Adrenal gland (tissue), 12 donors: ENCODE results near the gene CSNK1G3. TPM values are rescaled to one million over a fixed set of nuclear protein-coding genes. Genes with fewer than 3 reads are reported as not detected.

Experiments
- DNase-seq, 7 donors: peaks; one replicate each; pipeline ENCODE4 v3.0.0-alpha.2; 2019 to 2020
- H3K27ac ChIP-seq, 5 donors: fragments of 200-600 bp; sonication (generic) in 4 of 5; 1 replicate in 3 of 5; 2 replicates in 2 of 5; pipeline versions ENCODE4 v1.5.1 to v1.8.0; 2016 to 2020; ENCODE audit warnings: mild to moderate bottlenecking in 1 of 5
- H3K27me3 ChIP-seq: fragments of 200-600 bp; 2 replicates; pipeline ENCODE4 v1.8.0; 2021
- H3K36me3 ChIP-seq, 2 donors: fragments of 200-600 bp; replicated peaks in 1 of 2; 1 replicate in 1 of 2; 2 replicates in 1 of 2; pipeline versions ENCODE4 v1.5.1 to v1.8.0; 2018 to 2022
- H3K4me1 ChIP-seq, 2 donors: fragments of 200-600 bp; replicated peaks in 1 of 2; 1 replicate in 1 of 2; 2 replicates in 1 of 2; pipeline versions ENCODE4 v1.5.1 to v1.8.0; 2018 to 2021
- H3K4me3 ChIP-seq, 4 donors: fragments of 200-600 bp; sonication (generic) in 3 of 4; one replicate each; pipeline ENCODE4 v1.5.1; 2016 to 2018
- H3K9me3 ChIP-seq, 3 donors: fragments of 200-600 bp; sonication (generic) in 1 of 3; replicated peaks in 1 of 3; 1 replicate in 2 of 3; 2 replicates in 1 of 3; pipeline versions ENCODE4 v1.5.1 to v1.8.0; 2016 to 2021
- POLR2A ChIP-seq, 2 donors: fragments of 450-650 bp; IDR thresholded peaks; one replicate each; pipeline ENCODE4 v1.6.1; 2017; ENCODE audit warnings: antibody characterized with exemption in 2 of 2, mild to moderate bottlenecking in 2 of 2, moderate library complexity in 1 of 2
- WGBS, 4 donors: extraction: QIAGEN DNeasy Blood & Tissue Kit in 2 of 4; methylation state at CpG; one replicate each; pipeline versions ENCODE4 v1.1.5 to v1.1.7; 2013 to 2017; 5-methylcytosine and 5-hydroxymethylcytosine counted together
- intact Hi-C, 2 donors: fragments of 100-400 bp; cut with DNase I; formaldehyde crosslinking; loops; one replicate each; pipeline versions ENCODE4 v1.14.1 to v1.15.0; 2022 to 2023
- polyA plus RNA-seq, 3 donors: library from polyadenylated mRNA; stranded (reverse); fragments of 200-250 nt in 2 of 3; fragments of 350-450 nt in 1 of 3; fragmentation: Illumina TruSeq in 1 of 3; extraction: RNeasy Lipid Tissue Mini Kit (QIAGEN cat#74804) in 1 of 3; gene quantifications; one replicate each; pipeline ENCODE4 v1.2.3, GENCODE V29; 2013 to 2014
- total RNA-seq, 9 donors: library from RNA; depleted of rRNA in 4 of 9; stranded (reverse); fragments of >200 nt in 4 of 9; fragments of 120-200 nt in 1 of 9; fragmentation: NEBNext Ultra II Directional in 1 of 9; extraction: Animal tissue kit (Norgen Biotek cat#: 25700) in 1 of 9; gene quantifications; one replicate each; pipeline versions ENCODE4 v1.1.0 to v1.2.4, GENCODE V29; 2013 to 2023
- TF ChIP-seq, protein P1 (sequence below), 6 experiments: fragments of 450-650 bp in 4 of 6; fragments of 200-600 bp in 2 of 6; sonication (generic) in 1 of 6; IDR thresholded peaks; 1 replicate in 5 of 6; 2 replicates in 1 of 6; pipeline versions ENCODE4 v1.5.1 to v1.8.0; 2016 to 2021; ENCODE audit warnings: antibody characterized with exemption in 6 of 6, mild to moderate bottlenecking in 2 of 6, moderate library complexity in 1 of 6
- donor health status: healthy with polysubstance abuse.
- donor health status: Bipolar disorder and iron deficiency.
- donor health status: DM: yes; HTN: yes; CAD: no.
- donor health status: DM: no; HTN: no; CAD: no.
- donor health status: DM: no; HTN: no; CAD: no.
- donor health status: DM: yes; HTN: yes; CAD: no.

Gene CSNK1G3
- total and polyA plus RNA-seq, 12 donors: 7.3 to 36.2 (median 28.9) TPM

GRCh38 chr5:123582550-123583285 is 70.7 kb downstream of the CSNK1G3 start:
- DNase-seq: peak in 1 of 7 donors; percentile 1
- peaks cover 4 to 9% of the 10 kb centered on the region in 2 donors for H3K4me1 ChIP-seq
- intact Hi-C loops: no loop called here
- no peaks in the 10 kb centered on the region for H3K36me3 ChIP-seq
- no peaks in the 10 kb centered on the region for H3K27me3 ChIP-seq
- no peak overlapping the region for H3K4me3 ChIP-seq
- WGBS, 4 donors: 77 to 85% (median 78%) methylated on average over 4 of the region's 4 CpGs
- TF ChIP-seq, protein P1, sequence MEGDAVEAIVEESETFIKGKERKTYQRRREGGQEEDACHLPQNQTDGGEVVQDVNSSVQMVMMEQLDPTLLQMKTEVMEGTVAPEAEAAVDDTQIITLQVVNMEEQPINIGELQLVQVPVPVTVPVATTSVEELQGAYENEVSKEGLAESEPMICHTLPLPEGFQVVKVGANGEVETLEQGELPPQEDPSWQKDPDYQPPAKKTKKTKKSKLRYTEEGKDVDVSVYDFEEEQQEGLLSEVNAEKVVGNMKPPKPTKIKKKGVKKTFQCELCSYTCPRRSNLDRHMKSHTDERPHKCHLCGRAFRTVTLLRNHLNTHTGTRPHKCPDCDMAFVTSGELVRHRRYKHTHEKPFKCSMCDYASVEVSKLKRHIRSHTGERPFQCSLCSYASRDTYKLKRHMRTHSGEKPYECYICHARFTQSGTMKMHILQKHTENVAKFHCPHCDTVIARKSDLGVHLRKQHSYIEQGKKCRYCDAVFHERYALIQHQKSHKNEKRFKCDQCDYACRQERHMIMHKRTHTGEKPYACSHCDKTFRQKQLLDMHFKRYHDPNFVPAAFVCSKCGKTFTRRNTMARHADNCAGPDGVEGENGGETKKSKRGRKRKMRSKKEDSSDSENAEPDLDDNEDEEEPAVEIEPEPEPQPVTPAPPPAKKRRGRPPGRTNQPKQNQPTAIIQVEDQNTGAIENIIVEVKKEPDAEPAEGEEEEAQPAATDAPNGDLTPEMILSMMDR (IDR thresholded peaks at IDR 0.05): no peak
- no peak for TF ChIP-seq POLR2A (IDR thresholded peaks at IDR 0.05)
- H3K27ac ChIP-seq: no peak overlapping the region
- H3K9me3 ChIP-seq: peaks cover 0 to 9% (median 0%) of the 10 kb centered on the region in 3 donors

DNA sequence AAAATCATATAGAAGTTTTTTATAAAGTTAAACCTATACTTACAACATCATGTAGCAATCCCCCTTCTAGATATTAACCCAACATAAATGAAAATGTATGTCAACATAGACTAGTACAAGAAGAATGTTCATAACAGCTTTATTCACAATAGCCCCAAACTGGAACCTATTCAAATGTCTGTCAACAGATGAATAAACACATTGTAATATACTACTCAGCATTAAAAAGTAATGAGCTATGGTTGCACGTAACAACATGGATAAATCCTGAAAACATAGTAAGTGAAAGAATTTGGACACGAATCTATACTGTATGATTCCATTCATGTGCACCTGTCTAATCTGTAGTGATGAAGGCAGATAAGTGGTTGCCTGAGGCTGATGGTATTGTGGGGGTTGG is 73.9 kb downstream of the CSNK1G3 start:
- H3K4me1 ChIP-seq: peaks cover 4 to 6% of the 10 kb centered on the region in 2 donors
- H3K9me3 ChIP-seq: no peaks in the 10 kb centered on the region
- no peak overlapping the region for H3K4me3 ChIP-seq
- no peaks in the 10 kb centered on the region for H3K36me3 ChIP-seq
- DNase-seq: no peak
- H3K27ac ChIP-seq: no peak overlapping the region
- no peak for TF ChIP-seq POLR2A (IDR thresholded peaks at IDR 0.05)
- TF ChIP-seq, protein P1 (IDR thresholded peaks at IDR 0.05): no peak
- intact Hi-C loops: no loop called here
- no peaks in the 10 kb centered on the region for H3K27me3 ChIP-seq
- WGBS, 4 donors: 94 to 100% (median 97%) methylated on average over 2 of the region's 2 CpGs

DNA sequence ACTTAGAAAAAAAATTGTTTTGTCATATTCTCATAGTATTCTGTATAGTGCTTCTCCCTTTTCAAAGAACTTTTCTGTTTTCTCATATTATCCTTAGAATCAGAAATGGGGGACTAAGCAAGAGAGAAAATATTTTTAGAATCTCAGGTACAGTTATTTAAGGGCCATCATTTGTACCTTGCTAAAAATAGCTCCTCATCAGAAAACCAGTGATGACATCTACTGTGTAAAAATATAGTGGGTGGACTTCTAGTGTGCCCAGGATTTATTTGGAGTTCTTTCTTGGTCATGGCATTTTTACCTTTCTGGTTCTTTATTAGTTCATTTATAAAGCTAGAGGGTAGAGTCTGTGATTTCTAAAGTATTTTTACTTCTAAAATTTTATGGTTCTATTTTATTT is 82.5 kb downstream of the CSNK1G3 start:
- Histone ChIP-seq H3K36me3 (no peaks in the 10 kb centered on the region), H3K4me1 (no peaks in the 10 kb centered on the region), H3K27ac (no peak overlapping the region), H3K9me3 (no peaks in the 10 kb centered on the region), H3K4me3 (no peak overlapping the region), H3K27me3 (no peaks in the 10 kb centered on the region)
- no peak for TF ChIP-seq POLR2A (IDR thresholded peaks at IDR 0.05)
- TF ChIP-seq, protein P1 (IDR thresholded peaks at IDR 0.05): no peak
- intact Hi-C loops: no loop called here
- DNase-seq: no peak

- no peaks in the 10 kb centered on the region for H3K4me1 ChIP-seq
- intact Hi-C loops: no loop called here
- no peak for TF ChIP-seq POLR2A (IDR thresholded peaks at IDR 0.05)
- TF ChIP-seq, protein P1 (IDR thresholded peaks at IDR 0.05): no peak
- 95 to 100% (median 96%) methylated on average over 1 of the region's 1 CpG for WGBS, 4 donors
- H3K36me3 ChIP-seq: no peaks in the 10 kb centered on the region
- no peak for DNase-seq
- H3K4me3 ChIP-seq: no peak overlapping the region
- no peak overlapping the region for H3K27ac ChIP-seq
- no peaks in the 10 kb centered on the region for H3K27me3 ChIP-seq
- no peaks in the 10 kb centered on the region for H3K9me3 ChIP-seq
Measured at GRCh38 chr5:123597018-123597417, 85.0 kb downstream of the CSNK1G3 start.
